H1 (cell line): ENCODE results near the gene C1orf87. TPM values are rescaled to one million over a fixed set of nuclear protein-coding genes. Genes with fewer than 3 reads are reported as not detected.

Experiments used
- CTCF ChIA-PET: fragments of 300-600 bp; sonication (Branson Sonifier 250); formaldehyde crosslinking; loops from one replicate; lab custom pipeline; 2021; ENCODE audit not compliant: partially characterized antibody; lab: Charles Lee
- POLR2A ChIA-PET: fragments of 300-600 bp; sonication (Branson Sonifier 250); formaldehyde crosslinking; loops from one replicate; lab custom pipeline; 2021; ENCODE audit warnings: inconsistent platforms; ENCODE audit not compliant: partially characterized antibody; lab: Charles Lee
- DNase-seq, 2 experiments: peaks; one replicate each; pipeline versions ENCODE4 v3.0.0 to v3.0.0-alpha.2; 2010 to 2022; ENCODE audit warnings: low spot score in 2 of 2, low read depth in 1 of 2, mixed read lengths in 1 of 2
- FAIRE-seq: peaks from 2 replicates; lab custom pipeline; 2011; peaks lifted over from hg19 to GRCh38; lab: Jason Lieb, UNC
- H2AFZ ChIP-seq: 2 replicates; pipeline ENCODE4 v1.8.1; 2012; ENCODE audit warnings: low read length, inconsistent platforms
- H2AK5ac ChIP-seq: 2 replicates; pipeline ENCODE4 v1.6.1; 2013; ENCODE audit warnings: low read depth, low read length
- H2BK120ac ChIP-seq: replicated peaks from 2 replicates; pipeline ENCODE3; 2013; ENCODE audit warnings: low read depth, low read length, inconsistent platforms
- H2BK12ac ChIP-seq: 2 replicates; pipeline ENCODE4 v1.6.1; 2013; ENCODE audit warnings: low read depth, low read length
- H2BK15ac ChIP-seq: 2 replicates; pipeline ENCODE4 v1.6.1; 2013; ENCODE audit warnings: low read length
- H2BK20ac ChIP-seq: 2 replicates; pipeline ENCODE4 v1.6.1; 2013; ENCODE audit warnings: low read length
- H2BK5ac ChIP-seq: 2 replicates; pipeline ENCODE4 v1.6.1; 2013; ENCODE audit warnings: low read depth, low read length
- H3K14ac ChIP-seq: 2 replicates; pipeline ENCODE4 v1.6.1; 2013; ENCODE audit warnings: inconsistent platforms; ENCODE audit not compliant: insufficient read length
- H3K18ac ChIP-seq: 2 replicates; pipeline ENCODE4 v1.6.1; 2013; ENCODE audit warnings: low read length; ENCODE audit errors: extremely low read depth
- H3K23ac ChIP-seq: 2 replicates; pipeline ENCODE4 v1.6.1; 2013; ENCODE audit warnings: inconsistent platforms; ENCODE audit not compliant: insufficient read length
- H3K23me2 ChIP-seq: 2 replicates; pipeline ENCODE4 v1.6.1; 2013; ENCODE audit warnings: low read depth, low read length
- H3K27ac ChIP-seq: 2 replicates; pipeline ENCODE4 v1.6.1; 2011; ENCODE audit warnings: low read depth, low read length, inconsistent platforms
- H3K27me3 ChIP-seq, 4 experiments: replicated peaks in 1 of 4; 1 replicate in 1 of 4; 2 replicates in 3 of 4; pipeline versions ENCODE4 v1.6.1 to v1.8.1; 2011 to 2013; ENCODE audit warnings: low read length in 3 of 4, mild to moderate bottlenecking in 3 of 4, inconsistent platforms in 2 of 4, mixed read lengths in 2 of 4, moderate library complexity in 1 of 4; ENCODE audit not compliant: control insufficient read depth in 3 of 4, insufficient read depth in 3 of 4; ENCODE audit errors: extremely low read depth in 1 of 4
- H3K36me3 ChIP-seq, 4 experiments: 2 replicates each; pipeline versions ENCODE4 v1.6.1 to v1.8.1; 2011 to 2013; ENCODE audit warnings: mild to moderate bottlenecking in 4 of 4, low read length in 3 of 4, moderate library complexity in 2 of 4, control low read depth in 1 of 4, inconsistent platforms in 1 of 4; ENCODE audit not compliant: insufficient read depth in 4 of 4, control insufficient read depth in 2 of 4
- H3K4ac ChIP-seq: replicated peaks from 2 replicates; pipeline ENCODE3; 2013; ENCODE audit warnings: low read length, low read depth, mixed read lengths, inconsistent platforms; ENCODE audit not compliant: insufficient read length
- H3K4me1 ChIP-seq, 4 experiments: replicated peaks in 1 of 4; 1 replicate in 1 of 4; 2 replicates in 3 of 4; pipeline versions ENCODE4 v1.6.1 to v1.8.1; 2011 to 2013; ENCODE audit warnings: low read length in 3 of 4, inconsistent platforms in 2 of 4, mixed read lengths in 1 of 4; ENCODE audit not compliant: insufficient read depth in 4 of 4, control insufficient read depth in 3 of 4
- H3K4me2 ChIP-seq, 2 experiments: 2 replicates each; pipeline versions ENCODE4 v1.6.1 to v1.8.1; 2011 to 2013; ENCODE audit warnings: low read depth in 2 of 2, low read length in 2 of 2, control low read depth in 1 of 2, inconsistent platforms in 1 of 2, mild to moderate bottlenecking in 1 of 2; ENCODE audit not compliant: insufficient read depth in 1 of 2
- H3K4me3 ChIP-seq, 4 experiments: fragments of 200-600, 300-600 bp in 1 of 4; sonication (generic), shearing (Covaris generic), sonication (Bioruptor Twin) in 1 of 4; 2 replicates each; pipeline versions ENCODE4 v1.5.1 to v1.8.1; 2011 to 2016; ENCODE audit warnings: low read length in 4 of 4, low read depth in 3 of 4, control low read depth in 2 of 4, inconsistent platforms in 2 of 4, mild to moderate bottlenecking in 2 of 4, mixed read lengths in 1 of 4, moderate library complexity in 1 of 4; ENCODE audit not compliant: insufficient read depth in 2 of 4; ENCODE audit errors: extremely low read depth in 1 of 4
- H3K56ac ChIP-seq: replicated peaks from 2 replicates; pipeline ENCODE3; 2013; ENCODE audit warnings: low read depth, mild to moderate bottlenecking, mixed read lengths, low read length, inconsistent platforms; ENCODE audit not compliant: insufficient read length
- H3K79me1 ChIP-seq: 2 replicates; pipeline ENCODE4 v1.6.1; 2013; ENCODE audit warnings: low read depth, low read length, control low read depth
- H3K79me2 ChIP-seq, 2 experiments: 2 replicates each; pipeline versions ENCODE4 v1.6.1 to v1.8.1; 2012 to 2013; ENCODE audit warnings: low read length in 2 of 2, mild to moderate bottlenecking in 2 of 2, inconsistent platforms in 1 of 2; ENCODE audit not compliant: insufficient read depth in 2 of 2, control insufficient read depth in 1 of 2
- H3K9ac ChIP-seq, 4 experiments: replicated peaks in 1 of 4; 1 replicate in 1 of 4; 2 replicates in 3 of 4; pipeline versions ENCODE4 v1.6.1 to v1.8.1; 2011 to 2013; ENCODE audit warnings: low read depth in 3 of 4, low read length in 3 of 4, control low read depth in 2 of 4, mild to moderate bottlenecking in 2 of 4, moderate library complexity in 2 of 4, inconsistent platforms in 1 of 4; ENCODE audit errors: extremely low read depth in 1 of 4
- H3K9me3 ChIP-seq, 2 experiments: 2 replicates each; pipeline versions ENCODE4 v1.6.1 to v1.8.1; 2012 to 2013; ENCODE audit warnings: mild to moderate bottlenecking in 2 of 2, moderate library complexity in 2 of 2, control low read depth in 1 of 2, inconsistent platforms in 1 of 2, low read depth in 1 of 2, low read length in 1 of 2, mixed read lengths in 1 of 2; ENCODE audit not compliant: insufficient read depth in 2 of 2
- H4K20me1 ChIP-seq, 2 experiments: replicated peaks in 1 of 2; 2 replicates each; pipeline versions ENCODE3 to v1.8.1; 2011 to 2013; ENCODE audit warnings: inconsistent platforms in 2 of 2, low read length in 2 of 2, mild to moderate bottlenecking in 1 of 2; ENCODE audit not compliant: insufficient read depth in 2 of 2, control insufficient read depth in 1 of 2
- H4K5ac ChIP-seq: 2 replicates; pipeline ENCODE4 v1.6.1; 2013; ENCODE audit warnings: low read length, low read depth, mixed read lengths, inconsistent platforms; ENCODE audit not compliant: insufficient read length
- H4K8ac ChIP-seq: 2 replicates; pipeline ENCODE4 v1.8.0; 2013; ENCODE audit warnings: mild to moderate bottlenecking, moderate library complexity, low read length, inconsistent platforms; ENCODE audit not compliant: insufficient read depth; ENCODE audit errors: extremely low read depth
- H4K91ac ChIP-seq: replicated peaks from 2 replicates; pipeline ENCODE3; 2013; ENCODE audit warnings: low read length, mixed read lengths, inconsistent platforms; ENCODE audit not compliant: insufficient read length
- ASH2L ChIP-seq: fragments of 200-600, 300-600 bp; sonication (generic); IDR thresholded peaks from one replicate; pipeline ENCODE4 v1.7.1; 2017; ENCODE audit warnings: low read length
- HDAC2 ChIP-seq, 2 experiments: fragments of 300-600 bp in 1 of 2; sonication (generic) in 1 of 2; IDR thresholded peaks; 2 replicates each; pipeline ENCODE4 v1.6.1; 2011 to 2012; ENCODE audit warnings: low read depth in 2 of 2, low read length in 2 of 2, mild to moderate bottlenecking in 2 of 2, moderate library complexity in 2 of 2, borderline replicate concordance in 1 of 2, inconsistent platforms in 1 of 2
- WGBS, 2 experiments: shearing (Covaris generic) in 1 of 2; methylation state at CpG; one replicate each; pipeline versions ENCODE4 v1.1.6 to v1.1.7; 2013 to 2015; ENCODE audit warnings: low lambda C conversion rate in 2 of 2, mixed read lengths in 2 of 2, inconsistent platforms in 1 of 2, low coverage in 1 of 2, missing lambda C conversion rate in 1 of 2; ENCODE audit not compliant: insufficient replicate concordance in 2 of 2, insufficient coverage in 1 of 2, insufficient read length in 1 of 2; ENCODE audit errors: extremely low coverage in 1 of 2, missing lambda C conversion rate in 1 of 2; 5-methylcytosine and 5-hydroxymethylcytosine counted together
- polyA plus RNA-seq, 7 experiments: library from polyadenylated mRNA; depleted of rRNA in 3 of 7; stranded (reverse) in 5 of 7; unstranded in 2 of 7; fragments of >200 nt in 5 of 7; fragments of 200-250 nt in 2 of 7; gene quantifications; 1 replicate in 5 of 7; 2 replicates in 1 of 7; 4 replicates in 1 of 7; pipeline versions ENCODE4 v1.2.1 to v1.2.3, GENCODE V29; 2011 to 2013; ENCODE audit warnings: missing spikeins in 2 of 7, mixed read lengths in 2 of 7
- total RNA-seq: library from RNA; stranded (reverse); fragmentation: NEBNext Ultra II Directional; extraction: Animal tissue kit (Norgen Biotek cat#: 25700); gene quantifications from 2 replicates; pipeline ENCODE4 v1.2.1, GENCODE V29; 2021
- TF ChIP-seq, protein P1 (sequence below): IDR thresholded peaks from 2 replicates; pipeline ENCODE4 v1.6.1; 2011; ENCODE audit warnings: low read depth, mild to moderate bottlenecking, low read length; ENCODE audit not compliant: insufficient read depth

C1orf87 gene
- total and polyA plus RNA-seq, 2 of the 8 experiments (the other 6 are each of a cell fraction or from before 2014, with no cell fraction given): 0.41 TPM; not detected in 1

- Histone ChIP-seq H4K5ac (no peak overlapping the region), H3K14ac (no peak overlapping the region), H3K23me2 (no peaks in the 10 kb centered on the region), H3K79me2 (no peaks in the 10 kb centered on the region), H2BK5ac (no peak overlapping the region), H4K91ac (no peak overlapping the region), H4K8ac (no peak overlapping the region), H3K79me1 (no peaks in the 10 kb centered on the region), H2BK120ac (no peak overlapping the region), H2AK5ac (no peak overlapping the region), H3K18ac (no peak overlapping the region), H2BK15ac (no peak overlapping the region), H3K27ac (no peak overlapping the region), H2BK12ac (no peak overlapping the region), H3K9ac (no peak overlapping the region), H3K56ac (no peak overlapping the region), H3K4me2 (no peak overlapping the region), H3K27me3 (no peaks in the 10 kb centered on the region), H3K4me1 (peaks cover 0 to 2% (median under 1%) of the 10 kb centered on the region in 4 experiments; a peak in 3 of 7 replicates), H3K23ac (no peak overlapping the region), H2AFZ (no peak overlapping the region), H3K36me3 (no peaks in the 10 kb centered on the region), H3K9me3 (no peaks in the 10 kb centered on the region), H2BK20ac (no peak overlapping the region), H3K4ac (no peak overlapping the region), H4K20me1 (no peaks in the 10 kb centered on the region), H3K4me3 (no peak overlapping the region)
- FAIRE-seq (no peak), DNase-seq (no peak)
- CTCF ChIA-PET: interaction anchor here (0.5 to 4.0 kb wide), 9 partner anchors 9 to 1061 kb away, joined by 3 to 16 read pairs (median 6); no protein-coding TSS in a partner anchor
- POLR2A ChIA-PET: no interaction called here
- 90% methylated on average over 3 of the region's 3 CpGs; no CpG with 5 or more reads in 1 of the 2 experiments for WGBS, 2 experiments
- TF ChIP-seq HDAC2 (IDR thresholded peaks at IDR 0.05; ENCODE audit: borderline replicate concordance in 1 of 2, low read depth in 2 of 2, low read length in 2 of 2): no peak
- TF ChIP-seq, protein P1, sequence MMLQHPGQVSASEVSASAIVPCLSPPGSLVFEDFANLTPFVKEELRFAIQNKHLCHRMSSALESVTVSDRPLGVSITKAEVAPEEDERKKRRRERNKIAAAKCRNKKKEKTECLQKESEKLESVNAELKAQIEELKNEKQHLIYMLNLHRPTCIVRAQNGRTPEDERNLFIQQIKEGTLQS: no peak
- no peak for TF ChIP-seq ASH2L
Measured at GRCh38 chr1:59967780-59968179, 105.8 kb downstream of the C1orf87 start.
